Erythroblast (primary cell): ENCODE measurements around the gene GRIN3B.
"Not testable (repeated sequence)": the region's sequence is repeated elsewhere in the genome, so short reads cannot be mapped to it uniquely, and the experiment has no call there.

ENCODE experiments used
- GATA1 ChIP-seq: IDR thresholded peaks from 2 replicates; pipeline ENCODE4 v1.6.1; 2011; ENCODE audit warnings: low read depth, mild to moderate bottlenecking, control low read depth, low read length, moderate library complexity
- POLR2A ChIP-seq: IDR thresholded peaks from 2 replicates; pipeline ENCODE4 v1.6.1; 2011; ENCODE audit warnings: mild to moderate bottlenecking, low read length

- not testable (repeated sequence) for TF ChIP-seq POLR2A, GATA1
Measured at GRCh38 chr19:1023883-1024188, 23.6 kb downstream of the GRIN3B start.
